Fibroblast of skin of left biceps (primary cell): ENCODE results near the gene RGL1.
"Not testable (repeated sequence)": the region's sequence is repeated elsewhere in the genome, so short reads cannot be mapped to it uniquely, and the experiment has no call there.

Experiments
- DNase-seq, 2 experiments: peaks; one replicate each; pipeline ENCODE4 v3.0.0-alpha.2; 2013; ENCODE audit warnings: low read depth in 2 of 2

Gene RGL1

DNA sequence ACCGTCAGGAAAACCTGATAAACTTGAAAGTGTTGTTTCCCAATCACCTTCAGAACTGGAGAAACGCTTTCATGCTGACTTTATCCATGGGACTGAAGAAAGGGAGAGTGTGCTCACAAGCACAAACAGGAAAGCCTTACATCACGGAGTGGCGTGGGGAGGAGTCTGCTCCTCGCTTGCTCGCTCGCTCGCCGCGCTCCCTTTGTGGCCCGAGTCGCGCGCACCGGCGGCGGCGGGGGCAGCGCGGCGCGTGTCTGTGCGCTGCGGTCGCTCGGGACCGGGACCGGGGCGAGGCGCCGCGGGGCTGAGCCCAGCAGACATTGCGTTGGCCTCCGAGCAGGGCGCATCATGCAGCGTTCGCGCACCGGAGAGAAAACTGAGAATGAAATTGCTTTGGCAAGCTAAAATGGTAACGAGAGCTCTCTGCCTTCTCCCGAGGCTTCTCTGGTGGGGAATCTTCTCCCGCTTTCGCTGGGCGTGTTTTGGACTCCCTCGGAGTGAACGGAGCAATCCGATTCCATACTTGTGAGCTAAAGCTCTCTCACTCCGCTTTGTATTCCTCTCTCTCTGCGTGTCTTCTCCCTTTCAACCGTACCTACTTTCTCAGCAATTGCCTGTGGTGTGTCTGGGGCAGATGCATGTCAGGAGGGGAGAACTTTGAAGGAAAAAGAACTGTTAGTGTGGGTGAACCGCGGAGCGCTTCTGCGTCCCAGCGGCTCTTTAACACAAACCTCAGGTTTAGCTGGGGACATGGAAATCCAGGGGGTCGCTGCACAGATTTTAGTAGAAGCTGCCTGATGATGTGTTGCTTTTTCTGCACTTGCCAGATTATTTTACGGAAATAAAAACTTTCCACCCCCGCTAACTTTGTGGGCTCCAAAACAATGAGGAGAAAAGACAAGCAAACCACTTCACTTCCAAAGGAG lies at the start of gene RGL1:
TSS of gene RGL1 (plus strand) at position 205 of the 926 bp plus-strand sequence. CDS start at position 383, 178 bp downstream.
- DNase-seq: peak in 1 of 2 experiments; percentile 26

DNA sequence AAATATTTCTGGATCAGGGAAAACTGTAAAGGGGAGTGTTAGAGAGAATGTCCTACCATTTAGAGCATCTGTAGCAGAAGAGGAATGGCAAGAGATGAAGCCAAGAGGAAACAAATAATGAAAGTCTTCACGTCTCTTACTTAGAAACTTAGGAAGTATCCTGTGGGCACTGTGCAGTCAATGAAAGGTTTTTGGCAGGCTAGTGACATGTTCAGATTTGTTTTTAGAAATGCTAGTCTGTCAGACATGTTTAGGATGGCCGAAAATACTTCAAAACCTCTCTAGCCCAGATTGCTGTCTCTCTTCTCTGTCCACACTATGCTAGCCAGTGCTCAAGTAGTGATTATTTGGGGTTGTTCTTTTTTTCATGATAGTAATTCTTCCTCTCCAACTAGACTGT lies 48.6 kb upstream of the RGL1 start:
- no peak for DNase-seq

DNA sequence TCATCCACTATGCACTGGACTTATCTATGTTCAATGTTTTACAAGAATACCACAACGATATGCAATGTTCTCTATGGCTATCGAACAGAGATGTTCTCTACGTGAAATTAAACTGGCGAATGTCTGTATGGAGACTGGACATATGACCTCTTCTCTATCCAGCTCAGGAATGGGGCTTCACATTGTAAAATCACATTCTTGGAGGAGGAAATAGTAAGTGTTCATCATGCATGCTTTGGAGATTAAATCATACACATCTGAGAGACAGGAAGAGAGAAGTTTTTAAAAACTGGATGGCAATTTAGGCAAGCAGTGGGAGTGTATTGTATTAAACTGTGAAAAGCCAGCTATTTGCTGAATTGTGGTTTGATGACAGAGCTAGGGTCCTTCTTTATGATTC lies 47.9 kb upstream of the RGL1 start:
- DNase-seq: peak; percentile 56 to 63

DNA sequence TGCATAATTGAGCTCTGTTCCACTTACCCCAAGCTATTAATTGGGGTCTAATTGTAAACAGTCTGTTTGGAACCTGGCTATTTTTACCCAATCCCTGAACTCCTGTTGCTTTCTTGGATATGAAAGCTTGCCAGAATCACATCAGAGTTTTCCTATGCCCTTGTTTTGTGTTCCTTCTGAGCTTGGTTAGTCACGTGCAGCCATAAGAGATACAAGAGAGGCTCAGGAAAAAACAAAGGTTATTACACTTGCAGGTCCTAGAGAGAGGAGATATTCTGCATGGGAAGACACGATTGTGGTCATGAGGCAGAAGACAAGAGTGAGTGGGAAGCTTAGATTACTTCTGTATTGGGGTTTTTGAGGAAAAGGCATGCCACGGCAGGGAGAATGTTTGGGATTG lies 46.0 kb upstream of the RGL1 start:
- no peak for DNase-seq

DNA sequence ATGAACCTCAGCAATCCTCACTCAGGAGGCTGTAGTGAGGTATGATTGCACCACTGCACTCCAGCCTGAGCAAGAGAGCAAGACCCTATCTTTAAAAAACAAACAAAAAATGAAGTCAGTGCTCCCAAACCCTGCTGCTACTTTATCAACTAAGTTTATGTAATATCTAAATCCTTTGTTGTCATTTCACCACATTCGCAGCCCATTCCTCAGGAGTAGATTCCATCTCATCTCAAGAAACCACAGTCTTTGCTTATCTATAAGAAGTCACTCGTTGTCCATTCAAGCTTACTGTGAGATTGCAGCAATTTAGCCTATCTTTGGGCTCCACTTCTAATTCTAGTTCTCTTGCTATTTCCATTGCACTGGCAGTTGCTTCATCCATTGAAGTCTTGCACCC lies 44.3 kb upstream of the RGL1 start:
- no peak for DNase-seq

DNA sequence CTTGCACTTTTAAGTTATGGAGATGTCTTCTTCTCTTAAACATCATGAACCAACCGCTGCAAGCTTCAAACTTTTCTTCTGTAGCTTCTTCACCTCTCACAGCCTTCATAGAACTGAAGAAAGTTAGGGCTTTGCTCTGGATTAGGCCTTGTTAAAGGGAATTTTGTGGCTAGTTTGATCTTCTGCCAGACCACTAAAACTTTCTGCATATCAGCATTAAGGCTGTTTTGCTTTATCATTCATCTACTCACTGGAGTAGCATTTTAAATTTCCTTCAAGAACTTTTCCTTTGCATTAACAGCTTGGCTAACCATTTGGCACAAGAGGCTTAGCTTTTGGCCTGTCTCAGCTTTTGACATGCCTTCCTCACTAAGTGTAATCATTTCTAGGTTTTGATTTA lies 43.0 kb upstream of the RGL1 start:
- peak; percentile 63 to 66 for DNase-seq

DNA sequence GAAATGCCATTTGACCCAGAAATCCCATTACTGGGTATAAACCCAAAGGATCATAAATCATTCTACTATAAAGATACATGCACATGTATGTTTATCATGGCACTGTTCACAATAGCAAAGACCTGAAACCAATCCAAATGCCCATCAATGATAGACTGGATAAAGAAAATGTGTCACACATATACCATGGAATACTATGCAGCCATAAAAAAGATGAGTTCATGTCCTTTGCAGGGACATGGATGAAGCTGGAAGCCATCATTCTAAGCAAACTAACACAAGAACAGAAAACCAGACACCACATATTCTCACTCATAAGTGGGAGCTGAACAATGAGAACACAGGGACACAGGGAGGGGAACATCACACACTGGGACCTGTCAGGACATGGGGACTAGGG lies 42.1 kb upstream of the RGL1 start:
- not testable (repeated sequence) for DNase-seq

DNA sequence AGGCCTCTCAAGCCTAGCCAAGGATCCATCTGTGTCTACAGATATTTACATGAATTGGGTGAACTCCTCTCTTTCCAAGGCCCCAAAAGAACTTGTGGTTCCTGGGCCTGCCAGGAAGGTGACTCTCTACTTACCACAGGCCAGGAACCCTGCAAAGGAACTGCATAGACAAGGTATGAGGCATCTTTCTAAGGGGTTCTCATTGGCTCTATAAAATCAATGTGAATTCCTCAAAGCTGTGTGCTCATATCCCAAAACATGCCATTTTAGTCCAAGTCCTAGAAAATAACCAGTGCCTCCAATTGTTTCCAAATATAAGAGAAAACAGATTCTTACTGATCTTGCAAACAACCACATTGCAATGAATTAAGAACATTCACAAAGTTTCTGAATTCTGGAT lies 39.9 kb upstream of the RGL1 start:
- no peak for DNase-seq

DNA sequence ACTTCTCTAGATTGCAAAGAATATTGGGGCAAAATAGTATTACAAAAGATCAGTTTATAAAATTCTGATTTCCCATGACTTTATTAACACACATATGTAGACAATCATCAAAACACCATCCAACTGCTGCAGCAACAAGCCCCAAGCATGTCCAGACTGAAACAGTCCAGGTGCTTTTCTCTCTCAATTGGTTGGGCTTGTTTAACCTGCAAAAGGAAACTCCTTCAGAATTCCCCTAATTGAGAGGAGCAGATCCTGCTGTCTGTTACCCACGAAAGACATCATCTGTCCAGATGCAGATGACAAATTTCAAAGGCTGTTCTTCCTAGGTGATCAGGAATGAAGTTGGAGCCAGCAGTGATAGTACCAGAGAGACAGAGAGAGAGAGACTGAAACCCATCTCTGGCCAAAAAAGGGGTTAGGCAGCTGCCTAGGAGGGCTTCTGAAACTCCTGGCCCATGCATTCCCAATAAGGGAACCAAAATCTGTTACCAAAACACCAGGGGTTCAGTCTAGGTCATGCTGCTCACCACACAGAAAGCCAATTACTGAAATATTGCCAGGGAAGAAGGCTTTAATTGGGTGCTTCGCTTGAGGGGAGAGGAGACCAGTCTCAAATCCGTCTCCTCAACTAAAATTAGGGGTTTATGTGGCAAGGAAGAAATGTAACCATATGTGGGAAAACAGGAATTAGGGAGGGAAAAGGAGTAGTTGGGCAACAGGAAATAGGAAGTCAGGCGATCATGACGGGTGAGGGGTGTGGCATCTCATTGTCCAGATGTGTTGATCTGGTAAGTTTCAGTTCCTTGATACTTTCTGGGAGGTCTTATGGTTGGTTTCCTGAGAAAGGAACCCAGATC lies 34.7 kb upstream of the RGL1 start:
- DNase-seq: no peak

DNA sequence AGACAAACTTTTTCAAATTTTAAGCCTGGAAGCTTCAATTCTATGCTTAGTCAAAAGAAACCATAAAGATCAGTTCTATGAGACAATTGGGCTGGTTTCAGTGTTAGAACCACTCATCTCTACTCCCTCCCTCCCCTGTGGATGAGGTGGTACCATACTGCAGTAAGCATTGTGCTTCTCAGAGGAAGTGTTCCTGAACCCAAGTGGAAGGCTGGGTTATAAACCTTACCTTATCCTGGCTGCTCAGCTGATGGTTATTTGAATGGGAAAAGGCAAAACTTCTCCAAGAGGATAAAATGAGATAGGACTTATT lies 34.1 kb upstream of the RGL1 start:
- no peak for DNase-seq

DNA sequence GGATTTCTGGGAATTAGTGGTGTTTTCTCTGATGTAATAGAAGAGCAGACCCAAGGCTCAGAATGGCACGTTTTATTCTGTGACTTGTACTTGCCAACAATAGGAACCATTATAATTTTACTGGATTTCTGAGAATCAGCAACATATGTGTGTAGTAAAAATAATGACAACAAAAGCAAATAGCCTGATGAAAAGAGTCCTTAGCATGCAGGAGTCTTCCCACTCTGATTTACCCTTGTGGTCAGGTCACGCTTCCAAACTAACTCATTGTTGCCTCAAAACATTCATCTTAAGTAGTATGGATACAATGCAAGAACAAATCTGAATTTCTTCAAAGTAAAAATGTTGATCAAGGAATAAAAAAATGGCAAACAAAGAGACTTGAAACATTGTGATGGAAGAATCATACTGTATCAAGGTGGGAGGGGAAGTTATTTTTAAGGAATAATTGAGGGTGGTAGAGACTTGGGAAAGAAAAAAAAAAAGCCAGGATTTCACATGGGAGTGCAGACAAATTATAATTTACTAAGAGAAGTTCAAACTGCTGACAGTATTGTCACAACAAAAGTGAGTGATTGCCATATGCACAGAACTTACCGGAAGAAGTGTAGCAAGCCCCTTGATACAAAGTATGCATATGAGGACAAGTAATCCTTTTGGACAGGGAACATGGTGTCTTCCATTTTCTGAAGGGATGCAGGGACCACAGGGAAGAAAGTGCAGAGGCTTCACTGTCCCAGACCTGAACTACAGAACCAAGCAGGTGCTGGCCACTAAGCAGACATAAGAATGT lies 31.2 kb upstream of the RGL1 start:
- DNase-seq: no peak

DNA sequence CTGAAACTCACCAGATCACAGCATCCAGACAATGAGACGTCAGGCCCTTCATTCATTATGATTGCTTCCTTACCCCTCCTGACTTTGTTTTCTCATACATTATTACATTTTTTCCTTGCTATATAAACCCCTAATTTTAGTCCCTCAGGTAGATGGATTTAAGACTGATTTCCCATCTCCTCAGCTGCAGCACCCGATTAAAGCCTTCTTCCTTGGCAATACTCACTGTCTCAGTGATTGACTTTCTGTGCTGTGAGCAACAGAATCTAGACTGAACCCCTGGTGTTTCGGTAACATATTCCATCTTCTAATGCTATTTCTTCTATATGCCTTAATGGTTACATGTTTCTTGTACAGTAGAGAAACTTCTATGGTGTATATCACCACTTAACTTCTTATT lies 30.0 kb upstream of the RGL1 start:
- no peak for DNase-seq

DNA sequence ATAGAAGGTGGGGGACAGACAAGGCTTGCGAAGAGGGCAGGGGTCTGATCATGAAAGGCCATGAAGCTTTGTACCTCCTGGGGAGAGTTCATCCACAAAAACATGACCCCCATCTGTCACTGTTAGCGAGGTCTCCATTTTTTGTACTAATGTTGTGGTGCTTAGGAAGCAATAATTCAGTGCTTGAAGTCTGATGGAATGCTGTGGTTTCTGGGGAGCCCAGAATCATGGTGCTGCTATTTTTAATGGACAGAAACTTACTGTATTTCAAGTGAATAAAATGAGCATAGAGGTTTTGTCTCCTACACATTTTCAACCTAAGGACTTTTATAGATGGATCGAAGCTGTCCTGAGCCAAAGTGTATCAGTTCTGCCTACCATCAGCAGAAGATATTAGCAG lies 28.2 kb upstream of the RGL1 start:
- DNase-seq: peak; percentile 24 to 33

DNA sequence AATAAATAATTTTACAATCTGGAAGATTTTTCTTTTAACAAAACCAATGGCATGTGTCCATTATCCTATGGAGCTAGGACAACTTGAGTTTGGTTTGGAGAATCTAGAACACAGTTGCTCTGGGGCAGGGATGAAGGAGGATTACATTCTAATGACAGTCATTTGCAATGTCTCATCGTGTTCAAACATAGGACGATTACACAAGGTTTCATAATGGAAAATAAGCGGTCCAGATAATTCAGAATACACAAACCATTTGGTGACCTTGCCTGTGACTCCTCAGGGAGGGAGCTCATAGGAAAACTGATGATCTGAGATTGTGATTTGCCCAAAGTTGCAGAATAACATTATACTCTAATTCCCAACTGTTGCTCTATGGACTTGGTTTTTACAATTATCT lies 27.6 kb upstream of the RGL1 start:
- no peak for DNase-seq

DNA sequence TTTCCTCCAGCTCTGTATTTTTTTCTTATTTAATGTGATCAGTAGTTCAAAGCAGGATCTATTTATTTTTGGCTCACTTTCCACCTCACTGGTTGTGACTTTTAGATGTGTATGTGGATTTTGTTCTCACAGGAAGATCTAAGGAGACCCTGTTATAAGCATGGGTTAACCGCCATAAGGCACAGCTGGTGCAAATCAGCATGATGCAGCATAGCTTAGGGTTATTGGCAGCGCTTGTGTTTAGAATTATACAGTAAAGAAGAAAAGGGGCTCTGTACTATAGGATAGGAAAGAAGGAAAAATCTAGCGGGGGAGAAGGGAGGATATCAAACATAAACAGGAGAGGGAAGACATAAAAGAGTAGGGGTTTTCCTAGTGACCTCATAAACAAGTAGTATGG lies 26.9 kb upstream of the RGL1 start:
- no peak for DNase-seq

DNA sequence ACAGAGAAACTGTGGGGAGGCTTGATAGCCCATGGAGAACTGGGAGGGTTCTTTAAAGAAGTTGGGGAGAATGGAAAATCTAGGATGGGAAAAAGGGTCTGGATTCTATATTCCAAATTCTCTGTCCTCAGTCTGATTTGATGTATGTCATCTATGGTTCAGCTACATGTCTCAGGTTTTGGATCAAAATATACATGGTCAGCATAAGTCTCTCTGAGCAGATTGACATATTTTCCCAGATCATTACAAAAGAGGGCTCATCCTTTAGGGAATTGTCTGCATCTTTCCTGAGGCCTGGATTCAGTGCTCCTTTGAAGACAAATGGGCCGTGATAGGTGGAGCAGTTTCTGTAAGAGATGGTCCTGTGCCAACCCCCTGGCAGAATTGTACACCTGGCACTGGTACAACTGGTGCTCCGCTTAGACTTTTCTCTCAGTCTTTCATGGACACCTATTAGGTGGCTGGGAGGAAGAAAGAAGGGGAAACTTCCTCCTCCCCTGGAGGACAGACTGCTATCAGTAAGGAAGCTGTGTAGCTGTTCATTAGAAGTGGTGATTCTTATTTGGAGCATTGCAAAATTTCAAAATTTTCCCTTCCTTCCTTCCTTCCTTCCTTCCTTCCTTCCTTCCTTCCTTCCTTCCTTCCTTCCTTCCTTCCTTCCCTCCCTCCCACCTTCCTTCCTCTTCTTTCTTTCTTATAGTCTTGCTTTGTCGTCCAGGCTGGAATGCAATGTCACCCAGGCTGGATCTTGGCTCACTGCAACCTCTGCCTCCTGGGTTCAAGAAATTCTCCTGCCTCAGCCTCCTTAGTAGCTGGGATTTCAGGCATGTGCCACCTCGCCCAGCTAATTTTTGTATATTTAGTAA lies 26.1 kb upstream of the RGL1 start:
- DNase-seq: no peak

DNA sequence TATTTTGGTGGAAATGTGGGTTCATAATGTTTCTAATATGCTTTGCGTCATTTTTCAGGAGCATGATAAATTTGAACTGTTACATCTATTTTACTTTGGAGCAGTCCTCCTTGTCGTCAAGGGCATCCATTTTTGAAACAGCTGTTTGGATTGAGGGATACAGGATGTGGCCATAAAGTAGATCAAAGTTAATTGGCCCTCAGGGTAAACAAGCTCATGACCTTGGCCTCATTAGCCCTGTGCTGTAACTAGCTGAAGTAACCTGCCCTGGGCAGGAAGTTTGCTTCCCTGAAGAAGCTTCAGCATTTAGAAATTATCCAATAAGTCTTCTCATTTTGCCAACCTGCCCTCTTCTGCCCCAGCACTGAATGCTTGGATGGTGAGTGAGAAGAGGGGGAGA lies 24.8 kb upstream of the RGL1 start:
- DNase-seq: no peak

DNA sequence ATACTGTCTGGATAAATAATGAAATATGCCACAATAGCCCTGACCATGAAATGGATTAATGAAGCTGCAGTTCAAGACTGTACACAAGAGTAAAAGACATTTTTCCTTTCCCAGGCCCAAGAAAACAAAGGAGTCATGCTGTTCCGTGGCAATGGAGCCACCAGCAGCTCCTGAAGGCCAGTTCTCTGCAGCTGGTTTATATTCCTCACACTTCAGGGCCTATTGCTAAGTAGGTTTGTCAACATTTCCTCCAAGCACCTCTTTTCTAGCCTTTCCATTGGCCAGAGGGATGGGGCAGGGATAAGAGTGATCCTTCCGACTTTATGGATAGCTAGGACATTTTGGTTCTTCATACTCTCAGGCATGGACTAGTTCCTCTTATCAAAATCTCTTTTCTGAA lies 24.2 kb upstream of the RGL1 start:
- no peak for DNase-seq

DNA sequence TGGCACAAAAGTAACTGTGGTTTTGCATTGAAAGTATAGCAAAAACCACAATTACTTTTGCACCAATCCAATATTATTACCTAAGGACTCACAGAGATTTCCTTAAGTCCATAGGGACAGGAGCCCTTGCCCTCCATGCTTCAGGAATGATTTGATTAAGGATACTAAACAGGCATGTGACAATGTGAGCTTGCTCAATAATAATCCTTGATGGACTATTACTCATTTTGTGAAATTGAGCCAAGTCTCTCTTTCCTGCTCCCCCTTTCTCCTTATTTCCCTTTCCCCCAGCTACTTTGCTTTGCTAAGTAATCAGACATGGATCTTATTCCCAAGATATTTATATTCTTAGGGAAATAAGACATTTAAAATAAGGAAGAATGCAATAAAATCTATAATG lies 21.6 kb upstream of the RGL1 start:
- DNase-seq: no peak

DNA sequence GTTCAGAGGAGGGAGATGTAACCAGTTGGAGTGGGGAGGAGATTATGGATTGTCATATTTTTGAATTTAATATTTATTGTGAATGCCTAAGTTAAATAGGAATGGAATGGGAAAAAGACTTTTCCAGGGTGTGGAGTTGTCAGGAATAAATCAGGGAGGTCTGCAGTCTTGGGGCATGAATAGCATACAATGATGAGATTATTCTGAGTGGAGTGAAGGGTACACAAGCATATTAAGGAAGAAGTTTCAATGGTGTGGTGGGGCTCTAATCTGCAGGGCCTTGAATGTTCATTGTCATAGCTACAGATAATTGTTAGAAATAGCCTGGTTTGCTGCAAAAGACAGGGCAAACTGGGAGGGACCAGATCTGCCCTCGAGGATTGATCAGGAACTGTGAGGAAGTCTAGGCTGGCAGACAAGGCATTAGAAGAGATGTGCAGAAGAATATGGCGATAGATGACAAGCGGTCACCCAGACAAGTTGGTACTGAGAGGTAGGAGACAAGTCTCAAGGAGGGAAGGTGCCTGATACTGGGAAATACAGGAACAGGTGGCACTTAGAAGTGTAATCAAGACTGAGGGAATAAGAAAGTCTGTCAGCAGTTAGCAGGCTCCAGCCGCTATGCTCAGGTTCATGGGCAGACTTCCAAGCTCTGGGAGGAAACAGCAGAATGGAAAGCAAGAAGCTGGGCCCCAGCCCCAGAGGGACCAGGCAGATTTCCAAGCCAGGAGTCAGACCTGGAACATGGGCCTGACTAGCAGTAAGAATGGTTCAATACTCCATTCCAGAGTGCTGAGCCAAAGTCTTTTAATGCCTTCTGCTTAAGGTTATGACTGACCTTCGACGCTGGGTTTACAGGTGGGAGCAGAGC lies 20.9 kb upstream of the RGL1 start:
- DNase-seq: peak; percentile 80 to 82
